ENCODE measurements around the gene ABHD5.
"Not testable (repeated sequence)": the region's sequence is repeated elsewhere in the genome, so short reads cannot be mapped to it uniquely, and the experiment has no call there.

Gene ABHD5

GRCh38 chr3:43690400-43691119 lies at the start of gene ABHD5:
ABHD5 (plus strand) TSS chr3:43690938; CDS start chr3:43690993, 55 bp downstream.
- no peak for FAIRE-seq

- no peak for FAIRE-seq
Observed at GRCh38 chr3:43641306-43642114, 49.2 kb upstream of the ABHD5 start.

GRCh38 chr3:43644443-43644842 lies 46.3 kb upstream of the ABHD5 start:
- no peak for FAIRE-seq

GRCh38 chr3:43647331-43648166 lies 43.2 kb upstream of the ABHD5 start:
- no peak for FAIRE-seq

GRCh38 chr3:43648957-43649356 lies 41.8 kb upstream of the ABHD5 start:
- FAIRE-seq, result no peak

GRCh38 chr3:43649365-43649968 lies 41.3 kb upstream of the ABHD5 start:
- no peak for FAIRE-seq

GRCh38 chr3:43650345-43650744 lies 40.4 kb upstream of the ABHD5 start:
- FAIRE-seq, result no peak

- not testable (repeated sequence) for FAIRE-seq
Observed at GRCh38 chr3:43656390-43656789, 34.3 kb upstream of the ABHD5 start.

- FAIRE-seq, result no peak
Observed at GRCh38 chr3:43659250-43659880, 31.4 kb upstream of the ABHD5 start.

GRCh38 chr3:43661376-43661775 lies 29.4 kb upstream of the ABHD5 start:
- not testable (repeated sequence) for FAIRE-seq

- FAIRE-seq, result not testable (repeated sequence)
Observed at GRCh38 chr3:43665011-43665410, 25.7 kb upstream of the ABHD5 start.

GRCh38 chr3:43670635-43671522 lies 19.9 kb upstream of the ABHD5 start:
- no peak for FAIRE-seq

- no peak for FAIRE-seq
Observed at GRCh38 chr3:43674345-43675085, 16.2 kb upstream of the ABHD5 start.

GRCh38 chr3:43675593-43675992 lies 15.1 kb upstream of the ABHD5 start:
- FAIRE-seq, result no peak

- no peak for FAIRE-seq
Observed at GRCh38 chr3:43676441-43676840, 14.3 kb upstream of the ABHD5 start.

- FAIRE-seq, result not testable (repeated sequence)
Observed at GRCh38 chr3:43678375-43678774, 12.4 kb upstream of the ABHD5 start.

GRCh38 chr3:43678887-43679449 lies 11.8 kb upstream of the ABHD5 start:
- not testable (repeated sequence) for FAIRE-seq

- not testable (repeated sequence) for FAIRE-seq
Observed at GRCh38 chr3:43680857-43681256, 9.9 kb upstream of the ABHD5 start.

- no peak for FAIRE-seq
Observed at GRCh38 chr3:43684944-43685343, 5.8 kb upstream of the ABHD5 start.

- FAIRE-seq, result no peak
Observed at GRCh38 chr3:43685921-43686320, 4.8 kb upstream of the ABHD5 start.

Measured in TTC549 (cell line).